Adrenal gland (tissue), 12 donors: ENCODE results near the gene SYT1. TPM values are rescaled to one million over a fixed set of nuclear protein-coding genes. Genes with fewer than 3 reads are reported as not detected.

Source experiments
- DNase-seq, 7 donors: peaks; one replicate each; pipeline ENCODE4 v3.0.0-alpha.2; 2019 to 2020
- H3K27ac ChIP-seq, 5 donors: fragments of 200-600 bp; sonication (generic) in 4 of 5; 1 replicate in 3 of 5; 2 replicates in 2 of 5; pipeline versions ENCODE4 v1.5.1 to v1.8.0; 2016 to 2020; ENCODE audit warnings: mild to moderate bottlenecking in 1 of 5
- H3K27me3 ChIP-seq: fragments of 200-600 bp; 2 replicates; pipeline ENCODE4 v1.8.0; 2021
- H3K36me3 ChIP-seq, 2 donors: fragments of 200-600 bp; replicated peaks in 1 of 2; 1 replicate in 1 of 2; 2 replicates in 1 of 2; pipeline versions ENCODE4 v1.5.1 to v1.8.0; 2018 to 2022
- H3K4me1 ChIP-seq, 2 donors: fragments of 200-600 bp; replicated peaks in 1 of 2; 1 replicate in 1 of 2; 2 replicates in 1 of 2; pipeline versions ENCODE4 v1.5.1 to v1.8.0; 2018 to 2021
- H3K4me3 ChIP-seq, 4 donors: fragments of 200-600 bp; sonication (generic) in 3 of 4; one replicate each; pipeline ENCODE4 v1.5.1; 2016 to 2018
- H3K9me3 ChIP-seq, 3 donors: fragments of 200-600 bp; sonication (generic) in 1 of 3; replicated peaks in 1 of 3; 1 replicate in 2 of 3; 2 replicates in 1 of 3; pipeline versions ENCODE4 v1.5.1 to v1.8.0; 2016 to 2021
- POLR2A ChIP-seq, 2 donors: fragments of 450-650 bp; IDR thresholded peaks; one replicate each; pipeline ENCODE4 v1.6.1; 2017; ENCODE audit warnings: antibody characterized with exemption in 2 of 2, mild to moderate bottlenecking in 2 of 2, moderate library complexity in 1 of 2
- WGBS, 4 donors: extraction: QIAGEN DNeasy Blood & Tissue Kit in 2 of 4; methylation state at CpG; one replicate each; pipeline versions ENCODE4 v1.1.5 to v1.1.7; 2013 to 2017; 5-methylcytosine and 5-hydroxymethylcytosine counted together
- intact Hi-C, 2 donors: fragments of 100-400 bp; cut with DNase I; formaldehyde crosslinking; loops; one replicate each; pipeline versions ENCODE4 v1.14.1 to v1.15.0; 2022 to 2023
- polyA plus RNA-seq, 3 donors: library from polyadenylated mRNA; stranded (reverse); fragments of 200-250 nt in 2 of 3; fragments of 350-450 nt in 1 of 3; fragmentation: Illumina TruSeq in 1 of 3; extraction: RNeasy Lipid Tissue Mini Kit (QIAGEN cat#74804) in 1 of 3; gene quantifications; one replicate each; pipeline ENCODE4 v1.2.3, GENCODE V29; 2013 to 2014
- total RNA-seq, 9 donors: library from RNA; depleted of rRNA in 4 of 9; stranded (reverse); fragments of >200 nt in 4 of 9; fragments of 120-200 nt in 1 of 9; fragmentation: NEBNext Ultra II Directional in 1 of 9; extraction: Animal tissue kit (Norgen Biotek cat#: 25700) in 1 of 9; gene quantifications; one replicate each; pipeline versions ENCODE4 v1.1.0 to v1.2.4, GENCODE V29; 2013 to 2023
- TF ChIP-seq, protein P1 (sequence below), 6 experiments: fragments of 450-650 bp in 4 of 6; fragments of 200-600 bp in 2 of 6; sonication (generic) in 1 of 6; IDR thresholded peaks; 1 replicate in 5 of 6; 2 replicates in 1 of 6; pipeline versions ENCODE4 v1.5.1 to v1.8.0; 2016 to 2021; ENCODE audit warnings: antibody characterized with exemption in 6 of 6, mild to moderate bottlenecking in 2 of 6, moderate library complexity in 1 of 6
- donor health status: healthy with polysubstance abuse.
- donor health status: Bipolar disorder and iron deficiency.
- donor health status: DM: yes; HTN: yes; CAD: no.
- donor health status: DM: no; HTN: no; CAD: no.
- donor health status: DM: no; HTN: no; CAD: no.
- donor health status: DM: yes; HTN: yes; CAD: no.

The SYT1 gene
- total and polyA plus RNA-seq, 12 donors: 0.42 to 22.3 (median 4.6) TPM

DNA sequence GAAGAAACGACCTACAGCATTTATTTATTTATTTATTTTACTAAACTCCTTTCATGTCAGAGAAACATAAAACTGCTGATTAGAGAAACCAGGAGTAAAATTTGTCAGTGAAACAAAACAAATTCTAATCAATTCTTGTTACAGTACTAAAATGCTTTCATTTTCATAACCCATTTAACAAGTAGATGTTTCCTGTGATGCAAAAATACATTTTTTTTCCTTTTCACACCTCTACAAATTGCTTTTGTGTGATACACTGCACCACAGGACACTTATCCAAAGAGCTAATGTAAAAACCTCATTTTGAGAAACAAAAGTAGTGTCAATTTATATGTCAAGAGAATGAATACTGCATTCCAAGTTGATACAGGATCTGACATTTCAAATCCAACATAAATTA, 155.1 kb downstream of the SYT1 start:
- Histone ChIP-seq H3K4me3 (no peak overlapping the region), H3K4me1 (no peaks in the 10 kb centered on the region), H3K36me3 (no peaks in the 10 kb centered on the region), H3K27ac (no peak overlapping the region), H3K27me3 (no peaks in the 10 kb centered on the region), H3K9me3 (no peaks in the 10 kb centered on the region)
- 21 to 49% (median 39%) methylated on average over 1 of the region's 1 CpG for WGBS, 4 donors
- TF ChIP-seq, protein P1, sequence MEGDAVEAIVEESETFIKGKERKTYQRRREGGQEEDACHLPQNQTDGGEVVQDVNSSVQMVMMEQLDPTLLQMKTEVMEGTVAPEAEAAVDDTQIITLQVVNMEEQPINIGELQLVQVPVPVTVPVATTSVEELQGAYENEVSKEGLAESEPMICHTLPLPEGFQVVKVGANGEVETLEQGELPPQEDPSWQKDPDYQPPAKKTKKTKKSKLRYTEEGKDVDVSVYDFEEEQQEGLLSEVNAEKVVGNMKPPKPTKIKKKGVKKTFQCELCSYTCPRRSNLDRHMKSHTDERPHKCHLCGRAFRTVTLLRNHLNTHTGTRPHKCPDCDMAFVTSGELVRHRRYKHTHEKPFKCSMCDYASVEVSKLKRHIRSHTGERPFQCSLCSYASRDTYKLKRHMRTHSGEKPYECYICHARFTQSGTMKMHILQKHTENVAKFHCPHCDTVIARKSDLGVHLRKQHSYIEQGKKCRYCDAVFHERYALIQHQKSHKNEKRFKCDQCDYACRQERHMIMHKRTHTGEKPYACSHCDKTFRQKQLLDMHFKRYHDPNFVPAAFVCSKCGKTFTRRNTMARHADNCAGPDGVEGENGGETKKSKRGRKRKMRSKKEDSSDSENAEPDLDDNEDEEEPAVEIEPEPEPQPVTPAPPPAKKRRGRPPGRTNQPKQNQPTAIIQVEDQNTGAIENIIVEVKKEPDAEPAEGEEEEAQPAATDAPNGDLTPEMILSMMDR (IDR thresholded peaks at IDR 0.05): no peak
- no peak for TF ChIP-seq POLR2A (IDR thresholded peaks at IDR 0.05)
- intact Hi-C loops: no loop called here
- no peak for DNase-seq

DNA sequence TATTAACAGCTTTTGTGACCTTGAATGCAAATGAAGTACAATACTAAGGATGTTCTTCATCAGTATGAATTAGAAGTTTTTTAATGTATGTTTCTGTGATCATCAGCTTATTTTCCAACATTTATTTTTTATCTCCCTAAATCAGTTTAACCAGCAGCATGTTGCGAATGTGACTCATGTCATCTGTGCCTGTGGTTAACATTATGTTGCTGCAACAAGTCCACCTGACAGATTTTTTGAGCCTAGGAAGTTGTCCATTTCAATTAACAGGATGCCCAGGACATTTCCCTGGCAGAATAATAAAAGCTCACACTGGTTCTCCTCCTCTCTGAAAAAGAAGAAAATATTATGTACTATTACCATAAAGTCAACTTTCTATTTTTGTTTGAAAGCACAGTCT, 155.5 kb downstream of the SYT1 start:
- Histone ChIP-seq H3K4me1 (no peaks in the 10 kb centered on the region), H3K4me3 (no peak overlapping the region), H3K36me3 (no peaks in the 10 kb centered on the region), H3K27ac (no peak overlapping the region), H3K27me3 (no peaks in the 10 kb centered on the region), H3K9me3 (no peaks in the 10 kb centered on the region)
- no peak for DNase-seq
- WGBS, 4 donors: 54 to 68% (median 61%) methylated on average over 1 of the region's 1 CpG
- intact Hi-C loops: no loop called here
- no peak for TF ChIP-seq POLR2A (IDR thresholded peaks at IDR 0.05)
- TF ChIP-seq, protein P1 (IDR thresholded peaks at IDR 0.05): no peak

DNA sequence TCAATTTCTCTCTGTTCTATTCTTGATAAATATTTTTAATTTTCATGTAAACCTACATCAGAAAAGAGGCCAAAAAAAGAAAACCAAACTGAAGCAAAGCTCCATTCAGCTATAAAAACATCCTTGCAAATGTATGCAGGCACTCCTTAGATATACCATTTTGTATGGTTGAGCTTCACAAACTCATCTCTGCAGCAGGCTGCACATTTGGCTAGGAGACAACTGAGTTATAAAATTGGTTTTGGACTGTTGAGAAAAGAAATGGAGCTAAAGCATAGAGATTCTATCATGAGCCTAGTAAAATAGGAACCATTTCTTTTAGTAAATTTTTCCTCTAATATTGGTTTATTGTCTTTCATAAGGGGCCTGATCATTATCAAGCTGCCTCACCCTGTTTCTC, 156.4 kb downstream of the SYT1 start:
- Histone ChIP-seq H3K4me1 (no peaks in the 10 kb centered on the region), H3K36me3 (no peaks in the 10 kb centered on the region), H3K4me3 (no peak overlapping the region), H3K27ac (no peak overlapping the region), H3K27me3 (no peaks in the 10 kb centered on the region), H3K9me3 (no peaks in the 10 kb centered on the region)
- intact Hi-C loops: no loop called here
- TF ChIP-seq, protein P1 (IDR thresholded peaks at IDR 0.05): no peak
- TF ChIP-seq POLR2A (IDR thresholded peaks at IDR 0.05): no peak
- no peak for DNase-seq

DNA sequence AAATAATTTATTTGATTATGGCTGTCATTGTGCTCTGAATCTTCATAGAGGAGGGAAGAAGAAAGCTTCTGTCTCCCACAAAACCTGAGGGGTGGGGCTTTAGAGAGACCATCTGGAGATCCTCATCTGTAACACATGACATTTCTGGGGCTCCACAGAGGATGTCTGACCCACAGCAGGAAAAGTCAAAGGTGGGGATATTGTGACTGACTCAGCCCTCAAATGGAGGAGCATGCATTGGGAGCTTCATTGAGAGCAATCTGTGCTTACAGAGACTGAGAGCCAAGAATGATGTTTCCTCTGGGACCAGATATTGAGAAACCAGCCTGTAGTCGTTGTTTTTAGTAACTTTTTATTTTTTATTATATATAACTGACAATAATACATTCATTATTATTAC, 158.7 kb downstream of the SYT1 start:
- no peaks in the 10 kb centered on the region for H3K27me3 ChIP-seq
- intact Hi-C loops: no loop called here
- no peak overlapping the region for H3K4me3 ChIP-seq
- 28 to 45% (median 34%) methylated on average over 1 of the region's 1 CpG for WGBS, 4 donors
- H3K36me3 ChIP-seq: no peaks in the 10 kb centered on the region
- H3K27ac ChIP-seq: no peak overlapping the region
- no peak for TF ChIP-seq POLR2A (IDR thresholded peaks at IDR 0.05)
- TF ChIP-seq, protein P1 (IDR thresholded peaks at IDR 0.05): no peak
- DNase-seq: no peak
- no peaks in the 10 kb centered on the region for H3K9me3 ChIP-seq
- H3K4me1 ChIP-seq: no peaks in the 10 kb centered on the region
